IMR-90 (cell line): ENCODE measurements around the gene RRP8. TPM values are rescaled to one million over a fixed set of nuclear protein-coding genes. Genes with fewer than 3 reads are reported as not detected.

Source experiments
- ATAC-seq: fragments of 200-7000 bp; cut with Tn5 transposase; 2 replicates; pipeline ENCODE4 v1.9.1; 2020; ENCODE audit warnings: low read depth, mild to moderate bottlenecking, moderate library complexity
- BruUV-seq: library from RNA; stranded (reverse); fragments of 400-500 nt; replicated peaks from 2 replicates; lab custom pipeline; 2021; lab: Mats Ljungman, UMichigan
- CTCF ChIA-PET: fragments of 300-600 bp; formaldehyde crosslinking; extraction: SDS; loops from one replicate; lab custom pipeline; 2021; ENCODE audit warnings: antibody characterized with exemption; lab: Yijun Ruan, JAX
- POLR2A ChIA-PET: fragments of 300-600 bp; sonication (Branson Sonifier 250); formaldehyde crosslinking; loops from one replicate; lab custom pipeline; 2022; ENCODE audit warnings: antibody characterized with exemption; ENCODE audit not compliant: unreplicated experiment; lab: Charles Lee
- DNase-seq: peaks from one replicate; pipeline ENCODE4 v3.0.0; 2013
- H2AFZ ChIP-seq: replicated peaks from 2 replicates; pipeline ENCODE3; 2013; ENCODE audit warnings: low read length, mild to moderate bottlenecking; ENCODE audit not compliant: poor library complexity
- H2AK5ac ChIP-seq: 2 replicates; pipeline ENCODE4 v1.6.1; 2013; ENCODE audit warnings: low read depth, low read length, inconsistent platforms
- H2AK9ac ChIP-seq: replicated peaks from 2 replicates; pipeline ENCODE3; 2013; ENCODE audit warnings: mild to moderate bottlenecking, low read depth, low read length, moderate library complexity; ENCODE audit not compliant: poor library complexity
- H2BK120ac ChIP-seq: 2 replicates; pipeline ENCODE4 v1.6.1; 2013; ENCODE audit warnings: low read depth, low read length, inconsistent platforms
- H2BK15ac ChIP-seq: 3 replicates; pipeline ENCODE4 v1.6.1; 2013; ENCODE audit warnings: low read depth, low read length, inconsistent platforms
- H2BK20ac ChIP-seq: 2 replicates; pipeline ENCODE4 v1.6.1; 2013; ENCODE audit warnings: low read depth, mild to moderate bottlenecking, inconsistent platforms, low read length, moderate library complexity
- H2BK5ac ChIP-seq: 2 replicates; pipeline ENCODE4 v1.6.1; 2013; ENCODE audit warnings: mild to moderate bottlenecking, low read depth, low read length, inconsistent platforms; ENCODE audit not compliant: poor library complexity, severe bottlenecking
- H3K14ac ChIP-seq: replicated peaks from 2 replicates; pipeline ENCODE4 v1.6.1; 2013; ENCODE audit warnings: low read depth, low read length, inconsistent platforms
- H3K18ac ChIP-seq: 2 replicates; pipeline ENCODE4 v1.6.1; 2013; ENCODE audit warnings: low read depth, low read length, control low read depth
- H3K23ac ChIP-seq: 2 replicates; pipeline ENCODE4 v1.6.1; 2013; ENCODE audit warnings: low read depth, low read length, inconsistent platforms
- H3K27ac ChIP-seq: 2 replicates; pipeline ENCODE4 v1.5.1; 2013; ENCODE audit warnings: mild to moderate bottlenecking, control low read depth, low read length; ENCODE audit not compliant: insufficient read depth
- H3K27me3 ChIP-seq: 2 replicates; pipeline ENCODE4 v1.6.1; 2013; ENCODE audit warnings: low read length; ENCODE audit not compliant: control insufficient read depth, insufficient read depth
- H3K36me3 ChIP-seq: 2 replicates; pipeline ENCODE4 v1.6.1; 2013; ENCODE audit warnings: low read length, mixed read lengths; ENCODE audit not compliant: control insufficient read depth, insufficient read depth
- H3K4ac ChIP-seq: 2 replicates; pipeline ENCODE4 v1.6.1; 2013; ENCODE audit warnings: low read depth, low read length, inconsistent platforms
- H3K4me1 ChIP-seq: 2 replicates; pipeline ENCODE4 v1.6.1; 2013; ENCODE audit warnings: low read length, mixed read lengths; ENCODE audit not compliant: control insufficient read depth, insufficient read depth
- H3K4me2 ChIP-seq: 2 replicates; pipeline ENCODE4 v1.6.1; 2013; ENCODE audit warnings: low read depth, mild to moderate bottlenecking, control low read depth, low read length, moderate library complexity
- H3K4me3 ChIP-seq: 2 replicates; pipeline ENCODE4 v1.5.1; 2013; ENCODE audit warnings: low read depth, mild to moderate bottlenecking, control low read depth, low read length, moderate library complexity; ENCODE audit not compliant: insufficient read depth
- H3K56ac ChIP-seq: 2 replicates; pipeline ENCODE4 v1.6.1; 2013; ENCODE audit warnings: low read length, inconsistent platforms; ENCODE audit not compliant: insufficient read depth; ENCODE audit errors: extremely low read depth
- H3K79me1 ChIP-seq, 2 experiments: 2 replicates each; pipeline ENCODE4 v1.6.1; 2013; ENCODE audit warnings: low read length in 2 of 2, inconsistent platforms in 1 of 2, low read depth in 1 of 2
- H3K9ac ChIP-seq: 2 replicates; pipeline ENCODE4 v1.6.1; 2013; ENCODE audit warnings: low read depth, low read length, control low read depth
- H3K9me1 ChIP-seq: 2 replicates; pipeline ENCODE4 v1.6.1; 2013; ENCODE audit warnings: low read length, inconsistent platforms; ENCODE audit not compliant: insufficient read depth
- H3K9me3 ChIP-seq: 2 replicates; pipeline ENCODE4 v1.6.1; 2013; ENCODE audit warnings: low read length; ENCODE audit not compliant: control insufficient read depth, insufficient read depth
- H4K20me1 ChIP-seq: 2 replicates; pipeline ENCODE4 v1.6.1; 2013; ENCODE audit warnings: low read length, inconsistent platforms; ENCODE audit not compliant: insufficient read depth
- H4K5ac ChIP-seq: 2 replicates; pipeline ENCODE4 v1.6.1; 2013; ENCODE audit warnings: mild to moderate bottlenecking, low read depth, low read length, control low read depth
- H4K8ac ChIP-seq, 2 experiments: 2 replicates each; pipeline ENCODE4 v1.6.1; 2013; ENCODE audit warnings: low read depth in 2 of 2, low read length in 2 of 2, control low read depth in 1 of 2, inconsistent platforms in 1 of 2
- H4K91ac ChIP-seq: 2 replicates; pipeline ENCODE4 v1.6.1; 2013; ENCODE audit warnings: low read depth, low read length, inconsistent platforms; ENCODE audit not compliant: insufficient read depth
- CEBPB ChIP-seq: IDR thresholded peaks from 2 replicates; pipeline ENCODE4 v1.6.1; 2012; ENCODE audit warnings: low read depth, low read length, improper control_type of control experiment
- CHD1 ChIP-seq: IDR thresholded peaks from 2 replicates; pipeline ENCODE4 v1.6.1; 2012; ENCODE audit warnings: low read depth, low read length, improper control_type of control experiment
- FOS ChIP-seq: fragments of 150-350 bp; IDR thresholded peaks from 2 replicates; pipeline ENCODE4 v1.6.1; 2016; ENCODE audit warnings: low read depth, low read length
- MAFK ChIP-seq: IDR thresholded peaks from 2 replicates; pipeline ENCODE4 v1.6.1; 2012; ENCODE audit warnings: low read depth, low read length, improper control_type of control experiment
- MAZ ChIP-seq: IDR thresholded peaks from 2 replicates; pipeline ENCODE4 v1.6.1; 2012; ENCODE audit warnings: low read depth, mild to moderate bottlenecking, low read length, improper control_type of control experiment, moderate library complexity, borderline replicate concordance
- MXI1 ChIP-seq: IDR thresholded peaks from 2 replicates; pipeline ENCODE4 v1.6.1; 2012; ENCODE audit warnings: low read depth, mild to moderate bottlenecking, low read length, moderate library complexity, borderline replicate concordance
- NFE2L2 ChIP-seq: fragments of 150-350 bp; IDR thresholded peaks from 2 replicates; pipeline ENCODE4 v1.6.1; 2016; ENCODE audit warnings: low read depth, mild to moderate bottlenecking, low read length
- RAD21 ChIP-seq: IDR thresholded peaks from 2 replicates; pipeline ENCODE4 v1.6.1; 2012; ENCODE audit warnings: low read length, improper control_type of control experiment
- RFX5 ChIP-seq: IDR thresholded peaks from 2 replicates; pipeline ENCODE4 v1.8.0; 2012; ENCODE audit warnings: low read depth, mild to moderate bottlenecking, low read length, moderate library complexity
- SMC3 ChIP-seq: fragments of 150-350 bp; IDR thresholded peaks from 2 replicates; pipeline ENCODE4 v1.6.1; 2016; ENCODE audit warnings: low read depth, mild to moderate bottlenecking, antibody characterized with exemption, low read length, moderate library complexity
- WGBS, 2 experiments: methylation state at CpG; one replicate each; pipeline versions ENCODE4 v1.1.5 to v1.1.7; 2013; ENCODE audit warnings: missing lambda C conversion rate in 2 of 2; ENCODE audit not compliant: insufficient read length in 1 of 2; ENCODE audit errors: extremely low coverage in 2 of 2; 5-methylcytosine and 5-hydroxymethylcytosine counted together
- dilution Hi-C: fragments of 300-500 bp; cut with HindIII; formaldehyde crosslinking; loops from one replicate; pipeline ENCODE4 v1.14.3; 2018; ENCODE audit warnings: low sequenced_read_pairs; ENCODE audit not compliant: unreplicated experiment
- in situ Hi-C: fragments of 300-500 bp; cut with MboI; formaldehyde crosslinking; loops from 3 replicates; pipeline ENCODE4 v1.14.3; 2019; ENCODE audit warnings: low sequenced_read_pairs, inconsistent platforms, mixed read lengths
- intact Hi-C: fragments of 100-400 bp; cut with micrococcal nuclease; formaldehyde crosslinking; loops from 2 replicates; pipeline ENCODE4 v1.10.0; 2022
- polyA plus RNA-seq, 3 experiments: library from polyadenylated mRNA; depleted of rRNA; stranded (reverse); fragments of >200 nt; gene quantifications; 2 replicates each; pipeline ENCODE4 v1.2.3, GENCODE V29; 2012; ENCODE audit warnings: low replicate concordance in 1 of 3
- total RNA-seq: library from RNA; depleted of rRNA; stranded (reverse); fragments of >200 nt; gene quantifications from 2 replicates; pipeline ENCODE4 v1.2.3, GENCODE V29; 2012
- TF ChIP-seq, protein P1 (sequence below): fragments of 150-350 bp; IDR thresholded peaks from 2 replicates; pipeline ENCODE4 v1.6.1; 2016; ENCODE audit warnings: low read depth, mild to moderate bottlenecking, low read length, moderate library complexity, borderline replicate concordance
- TF ChIP-seq, protein P2 (sequence below): fragments of 150-350 bp; IDR thresholded peaks from 2 replicates; pipeline ENCODE4 v1.6.1; 2017; ENCODE audit warnings: mild to moderate bottlenecking, antibody characterized with exemption, low read length, low read depth
- TF ChIP-seq, protein P3 (sequence below): conservative IDR thresholded peaks from 2 replicates; pipeline ENCODE4 v1.5.1; 2012; ENCODE audit warnings: mild to moderate bottlenecking, low read depth, low read length, improper control_type of control experiment

Gene RRP8
- total and polyA plus RNA-seq, 2 of the 4 experiments (the other 2 are of a cell fraction), result 10.8 to 11.5 TPM

DNA sequence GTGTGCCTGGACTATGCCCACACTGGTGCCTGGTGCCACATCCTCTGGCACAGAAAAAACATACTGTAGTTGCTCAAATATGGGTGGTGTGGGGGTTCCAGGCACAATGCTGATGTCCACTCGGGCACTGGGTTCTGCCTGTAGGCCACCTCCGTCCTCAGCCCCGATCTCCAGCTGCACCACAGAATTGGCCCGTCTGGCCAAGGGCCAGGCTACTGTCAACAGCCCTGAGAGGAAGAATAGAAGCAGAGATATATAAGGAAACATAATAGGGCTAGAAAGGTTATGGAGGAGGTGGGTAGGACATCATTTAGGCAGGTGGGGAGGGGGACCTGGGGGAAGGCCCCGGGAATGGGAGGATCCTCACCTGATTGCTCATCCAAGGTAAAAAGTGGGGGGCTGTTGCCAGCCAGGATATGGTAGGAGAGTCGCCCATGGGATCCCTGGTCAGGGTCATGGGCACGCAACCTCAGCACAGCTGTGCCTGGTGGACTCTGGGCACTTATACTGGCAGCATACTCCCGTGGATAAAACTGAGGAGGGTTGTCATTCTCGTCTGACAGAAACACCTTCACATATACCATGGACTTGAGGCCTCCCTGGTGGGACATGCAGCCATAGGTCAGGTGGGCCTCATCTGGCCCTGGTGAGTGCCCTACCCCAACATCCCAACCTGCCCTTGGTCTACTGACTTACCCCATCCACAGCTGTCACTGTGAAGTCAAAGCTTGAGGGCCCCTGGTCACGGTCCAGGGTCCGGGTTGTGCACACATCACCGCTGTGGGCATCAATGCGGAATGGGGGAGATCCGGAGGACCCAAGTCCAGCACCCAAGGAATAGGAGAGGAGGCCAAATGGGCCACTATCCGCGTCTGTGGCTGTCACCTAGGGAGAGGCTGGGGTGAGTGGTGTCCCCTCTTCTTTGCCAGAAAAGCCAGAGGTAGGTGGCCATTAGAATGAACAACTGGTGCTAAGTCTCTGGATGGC, 30.3 kb upstream of the RRP8 start:
- WGBS, 2 experiments, result 90% methylated on average over 4 of the region's 16 CpGs; no CpG with 5 or more reads in 1 of the 2 experiments
- Histone ChIP-seq H3K9me1 (no peaks in the 10 kb centered on the region; the same call in 1 of the 2 replicates), H2BK5ac (no peak overlapping the region), H3K9me3 (no peaks in the 10 kb centered on the region), H4K20me1 (peaks cover 4% of the 10 kb centered on the region; the same call in 1 of the 2 replicates), H2BK120ac (no peak overlapping the region), H3K4me2 (no peak overlapping the region), H2AFZ (no peak overlapping the region), H4K91ac (no peak overlapping the region), H2AK5ac (no peak overlapping the region), H3K27ac (no peak overlapping the region), H4K5ac (no peak overlapping the region), H3K23ac (no peak overlapping the region), H3K4me1 (peaks cover 10% of the 10 kb centered on the region), H2BK20ac (no peak overlapping the region), H4K8ac (no peak overlapping the region), H3K79me1 (no peaks in the 10 kb centered on the region), H3K14ac (no peak overlapping the region), H3K4ac (no peak overlapping the region), H3K18ac (no peak overlapping the region), H3K4me3 (no peak overlapping the region), H3K27me3 (no peaks in the 10 kb centered on the region), H2BK15ac (no peak overlapping the region), H3K36me3 (peaks cover 41% of the 10 kb centered on the region), H3K9ac (no peak overlapping the region), H2AK9ac (no peak overlapping the region), H3K56ac (no peak overlapping the region)
- dilution Hi-C loops (no loop called here), in situ Hi-C loops (no loop called here), intact Hi-C loops (no loop called here)
- ChIA-PET CTCF (interaction anchor here (0.6 to 1.5 kb wide), 2 partner anchors 10 to 49 kb away, joined by 3 read pairs; partner anchors contain the start of gene MRPL17), POLR2A (no interaction called here)
- no peak for ATAC-seq
- no peak for DNase-seq
- no TSS peak for BruUV-seq
- TF ChIP-seq MAZ (no peak), FOS (no peak), SMC3 (no peak), MXI1 (no peak), NFE2L2 (no peak), CEBPB (no peak), CHD1 (no peak), RFX5 (no peak), MAFK (no peak), RAD21 (no peak)
- TF ChIP-seq, protein P1, sequence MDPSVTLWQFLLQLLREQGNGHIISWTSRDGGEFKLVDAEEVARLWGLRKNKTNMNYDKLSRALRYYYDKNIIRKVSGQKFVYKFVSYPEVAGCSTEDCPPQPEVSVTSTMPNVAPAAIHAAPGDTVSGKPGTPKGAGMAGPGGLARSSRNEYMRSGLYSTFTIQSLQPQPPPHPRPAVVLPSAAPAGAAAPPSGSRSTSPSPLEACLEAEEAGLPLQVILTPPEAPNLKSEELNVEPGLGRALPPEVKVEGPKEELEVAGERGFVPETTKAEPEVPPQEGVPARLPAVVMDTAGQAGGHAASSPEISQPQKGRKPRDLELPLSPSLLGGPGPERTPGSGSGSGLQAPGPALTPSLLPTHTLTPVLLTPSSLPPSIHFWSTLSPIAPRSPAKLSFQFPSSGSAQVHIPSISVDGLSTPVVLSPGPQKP, result no peak
- TF ChIP-seq, protein P2, sequence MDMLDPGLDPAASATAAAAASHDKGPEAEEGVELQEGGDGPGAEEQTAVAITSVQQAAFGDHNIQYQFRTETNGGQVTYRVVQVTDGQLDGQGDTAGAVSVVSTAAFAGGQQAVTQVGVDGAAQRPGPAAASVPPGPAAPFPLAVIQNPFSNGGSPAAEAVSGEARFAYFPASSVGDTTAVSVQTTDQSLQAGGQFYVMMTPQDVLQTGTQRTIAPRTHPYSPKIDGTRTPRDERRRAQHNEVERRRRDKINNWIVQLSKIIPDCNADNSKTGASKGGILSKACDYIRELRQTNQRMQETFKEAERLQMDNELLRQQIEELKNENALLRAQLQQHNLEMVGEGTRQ, result no peak
- TF ChIP-seq, protein P3, sequence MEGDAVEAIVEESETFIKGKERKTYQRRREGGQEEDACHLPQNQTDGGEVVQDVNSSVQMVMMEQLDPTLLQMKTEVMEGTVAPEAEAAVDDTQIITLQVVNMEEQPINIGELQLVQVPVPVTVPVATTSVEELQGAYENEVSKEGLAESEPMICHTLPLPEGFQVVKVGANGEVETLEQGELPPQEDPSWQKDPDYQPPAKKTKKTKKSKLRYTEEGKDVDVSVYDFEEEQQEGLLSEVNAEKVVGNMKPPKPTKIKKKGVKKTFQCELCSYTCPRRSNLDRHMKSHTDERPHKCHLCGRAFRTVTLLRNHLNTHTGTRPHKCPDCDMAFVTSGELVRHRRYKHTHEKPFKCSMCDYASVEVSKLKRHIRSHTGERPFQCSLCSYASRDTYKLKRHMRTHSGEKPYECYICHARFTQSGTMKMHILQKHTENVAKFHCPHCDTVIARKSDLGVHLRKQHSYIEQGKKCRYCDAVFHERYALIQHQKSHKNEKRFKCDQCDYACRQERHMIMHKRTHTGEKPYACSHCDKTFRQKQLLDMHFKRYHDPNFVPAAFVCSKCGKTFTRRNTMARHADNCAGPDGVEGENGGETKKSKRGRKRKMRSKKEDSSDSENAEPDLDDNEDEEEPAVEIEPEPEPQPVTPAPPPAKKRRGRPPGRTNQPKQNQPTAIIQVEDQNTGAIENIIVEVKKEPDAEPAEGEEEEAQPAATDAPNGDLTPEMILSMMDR, result no peak
